NOMO-1 treated with DMSO at 0.1 percent for 48 hours (cell line): Measurements from ENCODE around the gene NRXN3.

Experiments
- DNase-seq: peaks from one replicate; lab custom pipeline; 2025; ENCODE audit not compliant: unreplicated experiment; lab: John Stamatoyannopoulos, UW

NRXN3 gene

GRCh38 chr14:78873581-78873980 lies 703.4 kb downstream of the NRXN3 start:
- DNase-seq = no peak

DNA sequence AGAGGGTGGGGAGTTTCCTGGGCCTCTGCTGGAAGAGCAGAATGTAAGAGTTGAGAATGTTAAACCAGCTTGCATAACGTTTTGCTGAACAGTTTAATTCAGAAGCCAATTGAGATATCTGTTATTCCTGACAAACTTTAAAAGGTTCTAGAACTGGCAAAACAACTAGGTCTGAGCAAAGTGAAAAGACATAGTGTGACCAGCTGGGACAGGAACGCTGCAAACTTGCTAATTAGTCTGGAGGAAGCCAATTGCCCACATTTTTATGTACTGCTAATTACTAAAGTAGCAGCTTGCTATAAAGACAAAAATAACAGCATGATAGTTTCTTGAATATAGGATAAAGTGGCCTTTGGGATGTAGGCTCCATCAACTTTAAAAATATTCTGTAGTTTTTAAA lies 704.9 kb downstream of the NRXN3 start:
- no peak for DNase-seq

DNA sequence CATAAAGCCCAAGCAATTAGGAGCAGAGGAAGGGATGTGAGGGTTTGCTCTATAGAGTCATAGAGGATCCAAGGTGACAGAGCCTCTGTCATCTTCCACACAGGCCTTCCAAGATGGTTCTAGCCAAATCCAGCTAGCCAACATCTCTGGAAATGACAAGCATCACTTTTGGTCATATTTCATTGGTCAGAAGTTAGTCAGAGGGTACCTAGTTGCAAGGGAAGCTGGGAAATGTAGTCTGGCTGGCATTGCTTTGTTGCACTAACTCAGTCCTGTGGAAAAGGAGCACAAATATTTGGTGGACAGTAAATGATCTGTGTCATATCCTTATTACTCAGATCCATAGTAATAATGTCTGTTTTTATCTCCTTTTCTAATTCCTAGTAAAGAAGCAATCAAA lies 715.7 kb downstream of the NRXN3 start:
- DNase-seq = no peak

DNA sequence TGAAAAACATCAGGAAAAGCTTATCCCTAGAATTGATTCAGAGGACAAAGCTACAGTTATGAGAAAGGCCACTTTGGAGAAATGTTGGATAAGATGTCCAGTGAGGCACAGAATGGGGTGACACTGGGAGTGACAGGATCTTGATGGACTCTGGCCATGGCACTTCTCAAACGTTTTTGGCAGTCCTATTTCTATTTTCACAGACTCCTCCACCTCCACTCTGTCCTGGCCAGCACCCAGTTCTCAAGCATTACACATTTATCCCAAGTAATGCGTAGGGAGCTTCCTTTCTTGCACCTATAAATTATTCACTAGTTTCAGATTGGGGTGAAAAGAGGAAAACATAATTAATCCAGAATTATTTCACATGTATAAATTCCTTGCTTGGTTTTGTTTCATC lies 727.3 kb downstream of the NRXN3 start:
- DNase-seq = no peak

- DNase-seq = no peak
Measured at GRCh38 chr14:78902010-78902623, 731.9 kb downstream of the NRXN3 start.

DNA sequence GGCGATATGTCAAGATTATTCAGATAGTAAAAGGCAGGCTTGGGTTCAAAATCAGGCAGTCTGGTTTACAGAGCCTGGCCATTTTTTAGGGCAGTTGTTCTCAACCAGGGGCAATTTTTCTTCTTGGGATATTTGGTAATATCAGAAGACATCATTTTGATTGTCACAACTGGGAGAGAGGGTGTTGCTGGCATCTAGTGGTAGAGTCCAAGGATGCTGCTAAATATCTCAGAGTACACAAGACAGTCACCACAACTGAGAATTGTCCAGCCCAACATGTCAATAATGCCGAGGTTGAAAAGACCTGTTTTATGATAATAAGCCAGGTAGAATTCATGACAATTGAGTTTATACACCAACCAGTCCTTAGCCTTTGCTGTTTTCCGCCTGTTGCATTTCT lies 733.9 kb downstream of the NRXN3 start:
- no peak for DNase-seq

DNA sequence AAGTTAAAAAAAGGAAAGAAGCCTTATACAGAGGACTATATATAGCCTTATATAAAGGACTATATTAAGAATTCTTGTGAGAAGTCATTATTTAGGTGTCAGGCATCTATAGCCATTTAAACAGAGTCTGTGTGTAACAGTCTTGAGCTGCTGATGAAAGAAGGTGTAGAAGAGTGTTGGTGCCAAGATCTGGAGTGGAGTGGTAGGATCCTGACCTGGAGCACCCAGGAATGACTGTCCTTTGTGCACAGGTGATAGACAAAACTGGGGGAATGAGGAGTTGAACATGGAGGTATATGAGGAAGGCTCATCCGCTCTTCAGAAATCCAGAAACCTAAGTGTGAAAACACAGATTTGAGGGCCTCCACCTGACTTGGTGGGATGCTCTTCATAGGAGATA lies 747.3 kb downstream of the NRXN3 start:
- no peak for DNase-seq

DNA sequence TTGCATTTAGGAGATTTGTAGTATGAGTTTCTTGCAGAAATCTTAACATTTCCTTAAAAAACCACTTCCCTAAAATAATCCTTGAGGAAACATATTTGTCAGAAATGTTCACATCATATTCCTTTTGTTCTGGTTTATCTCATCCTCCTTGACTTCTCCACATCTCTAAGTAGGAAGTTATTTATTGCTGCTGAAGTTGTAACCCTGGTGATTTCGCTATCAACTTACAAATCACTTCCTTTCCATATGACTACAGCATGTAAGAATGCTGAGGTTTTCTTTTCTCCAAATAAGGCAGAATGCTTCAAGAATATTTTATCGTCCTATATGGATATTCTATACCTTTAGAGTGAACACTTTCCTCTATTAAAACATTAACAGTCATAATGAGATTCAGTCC lies 751.7 kb downstream of the NRXN3 start:
- DNase-seq = no peak

- DNase-seq = no peak
Measured at GRCh38 chr14:78927261-78927660, 757.1 kb downstream of the NRXN3 start.

- no peak for DNase-seq
Measured at GRCh38 chr14:78933166-78933565, 763.0 kb downstream of the NRXN3 start.

DNA sequence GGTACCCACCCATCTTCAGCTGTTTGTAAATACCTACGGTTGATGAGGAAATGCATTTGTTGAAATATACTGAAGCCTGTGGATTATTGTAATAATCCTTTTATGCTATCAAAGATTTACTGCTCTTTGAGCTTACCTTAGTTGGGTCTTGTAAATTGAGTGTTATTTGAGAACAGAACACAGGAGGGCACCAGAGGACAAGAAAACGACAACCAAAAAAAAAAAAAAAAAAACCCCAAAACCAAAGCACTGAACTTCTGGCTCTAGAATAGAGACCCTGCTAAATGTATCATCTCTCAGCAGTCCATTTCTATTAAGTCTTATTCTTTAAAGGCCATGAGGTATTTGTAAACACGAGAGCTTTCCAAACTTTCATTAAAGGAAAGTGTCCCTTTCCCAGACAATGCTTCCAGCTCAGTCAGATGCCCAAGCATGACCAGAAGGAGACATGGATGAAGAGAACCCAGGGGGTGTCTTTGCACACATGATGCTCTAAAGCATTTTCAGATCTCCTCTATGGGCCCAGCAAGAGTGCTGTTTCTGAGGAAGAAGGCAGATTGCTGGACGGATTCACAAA lies 763.9 kb downstream of the NRXN3 start:
- DNase-seq = peak; percentile 11

DNA sequence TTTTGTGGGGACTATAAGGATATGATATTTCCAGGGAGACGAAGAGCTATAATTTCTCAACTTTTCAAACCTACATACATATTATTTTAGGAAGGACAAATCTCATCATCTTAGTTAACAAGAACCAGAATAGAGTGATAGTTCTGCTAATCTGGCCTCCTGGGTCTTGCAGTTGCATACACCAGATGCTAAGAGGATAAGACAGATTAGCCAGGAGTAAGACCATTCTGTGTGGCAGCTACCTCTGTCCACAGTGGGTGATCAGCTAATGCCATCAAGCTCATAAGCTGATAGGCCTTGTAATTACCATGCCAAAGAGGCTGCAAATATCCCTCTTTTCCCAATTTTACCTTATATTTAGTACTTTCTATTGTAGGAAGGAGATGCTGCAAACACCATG lies 776.8 kb downstream of the NRXN3 start:
- no peak for DNase-seq

- no peak for DNase-seq
Measured at GRCh38 chr14:78947681-78948080, 777.5 kb downstream of the NRXN3 start.

DNA sequence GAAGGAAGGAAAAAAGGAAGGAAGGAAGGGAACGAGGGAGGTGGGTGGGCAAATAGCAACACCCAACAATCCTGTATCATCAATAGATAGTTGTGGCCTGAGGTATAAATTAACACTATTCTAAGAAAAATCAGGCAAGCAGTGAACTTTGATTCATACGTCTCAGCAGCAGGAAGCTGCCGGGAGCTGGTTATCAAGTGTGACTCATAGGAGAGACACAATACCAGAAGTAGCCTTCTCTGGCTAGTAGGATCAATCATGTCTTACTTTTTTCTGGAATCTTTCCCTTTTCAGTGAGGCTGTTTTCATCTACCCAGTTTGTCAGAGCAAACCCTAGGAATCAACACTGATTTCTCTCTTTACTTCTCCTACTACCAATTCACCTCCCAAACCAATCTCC lies 780.5 kb downstream of the NRXN3 start:
- no peak for DNase-seq

DNA sequence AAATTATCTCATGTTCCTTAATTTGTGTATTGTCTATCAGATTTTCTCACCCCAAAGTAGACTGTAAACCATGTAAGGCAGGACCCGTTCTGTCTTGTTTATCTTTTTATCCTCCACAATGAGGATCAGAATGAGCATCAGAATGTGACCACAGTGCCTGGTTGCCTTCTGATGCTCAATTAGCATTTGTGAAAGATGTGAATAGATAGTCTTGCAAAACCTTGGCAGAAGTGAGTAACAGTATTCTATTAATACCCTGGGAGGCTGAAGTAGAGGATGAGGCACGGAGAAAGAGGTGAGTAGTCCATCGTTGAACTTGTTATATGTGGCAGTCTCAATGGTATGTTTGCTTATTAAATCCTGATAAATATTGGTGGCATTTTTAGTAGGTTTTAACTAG lies 781.4 kb downstream of the NRXN3 start:
- DNase-seq = no peak

DNA sequence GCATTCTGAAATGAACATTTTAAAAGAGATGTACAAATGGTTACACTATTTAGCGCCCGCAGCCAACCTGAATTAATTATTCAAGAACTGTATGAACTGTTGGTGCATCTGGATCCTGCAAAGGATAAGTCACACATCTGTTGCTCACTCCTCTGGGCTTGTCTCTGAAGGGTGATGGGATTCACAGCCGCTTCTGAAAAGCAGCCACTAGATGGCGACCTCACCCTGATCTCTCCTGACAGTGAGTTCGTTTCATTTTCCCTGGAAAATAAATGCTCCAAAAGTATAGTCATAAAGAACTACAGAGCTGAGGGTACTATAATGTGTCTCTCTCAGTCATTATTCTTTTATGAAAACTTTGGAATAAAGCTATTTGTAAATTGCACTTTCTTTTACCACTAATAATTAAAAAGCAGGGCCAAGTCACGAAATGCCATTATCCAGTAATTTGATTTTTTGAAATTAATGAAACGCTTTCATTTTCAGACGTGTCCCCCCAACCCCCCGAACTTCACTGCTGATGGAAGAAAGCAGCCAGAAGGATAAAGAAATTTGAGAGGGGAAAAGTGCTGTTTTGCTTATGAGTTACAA lies 789.6 kb downstream of the NRXN3 start:
- DNase-seq = peak; percentile 37

GRCh38 chr14:78967111-78967809 lies 797.1 kb downstream of the NRXN3 start:
- DNase-seq = no peak

DNA sequence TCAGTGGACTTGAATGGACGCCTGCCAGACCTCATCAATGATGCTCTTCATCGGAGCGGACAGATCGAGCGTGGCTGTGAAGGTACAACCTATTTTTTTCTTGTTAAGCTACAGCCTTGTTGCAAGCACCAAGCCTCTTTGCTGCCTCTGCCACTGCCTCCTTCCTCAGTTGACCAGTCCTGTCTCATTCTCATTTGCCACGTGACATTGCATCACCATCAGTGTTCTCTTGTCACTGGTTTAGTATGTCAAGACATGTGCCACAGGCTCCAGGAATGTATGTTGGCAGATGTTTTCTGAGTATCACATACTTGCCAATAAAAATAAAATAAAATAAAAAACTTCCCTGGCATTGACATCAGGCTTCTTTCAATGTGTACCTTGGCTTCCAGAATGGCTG lies 798.1 kb downstream of the NRXN3 start:
- no peak for DNase-seq

DNA sequence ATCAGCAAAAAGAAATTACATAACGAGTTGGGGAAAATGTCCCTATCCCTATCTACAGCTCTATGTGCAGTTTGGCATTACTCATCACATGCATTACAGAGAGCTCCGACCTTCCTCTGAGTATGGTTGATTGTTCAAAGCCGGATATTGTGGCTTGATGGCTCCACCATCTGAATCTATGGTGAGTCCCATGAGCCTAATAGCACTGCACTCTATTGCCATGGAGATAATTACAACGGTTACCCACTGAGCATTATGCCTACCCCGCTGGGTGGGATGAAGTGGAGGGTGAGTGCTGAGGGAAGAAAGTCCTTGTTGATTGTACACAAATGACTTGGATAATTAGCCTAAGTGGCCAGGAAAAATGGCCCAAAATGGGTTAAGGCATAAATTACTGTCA lies 800.5 kb downstream of the NRXN3 start:
- no peak for DNase-seq

DNA sequence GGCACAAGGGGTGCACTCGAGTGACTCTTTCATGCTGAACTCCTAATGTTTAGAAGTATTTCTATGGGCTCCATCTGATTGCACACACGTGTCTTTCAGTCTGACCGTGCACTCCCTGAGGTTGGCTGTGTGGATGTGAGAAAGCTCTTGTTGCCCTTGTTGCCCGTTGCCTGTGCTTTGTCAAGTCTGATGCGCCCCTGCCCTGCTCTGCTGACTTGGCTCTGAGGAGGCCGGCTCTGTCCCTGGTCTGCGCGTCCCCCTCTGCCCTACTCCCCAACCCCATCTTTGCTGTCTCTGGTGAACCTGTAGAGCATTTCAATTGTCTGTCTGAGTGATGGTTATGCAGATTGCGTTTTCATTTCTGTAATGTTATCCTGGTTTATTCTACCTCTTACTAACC lies 802.3 kb downstream of the NRXN3 start:
- DNase-seq = no peak

GRCh38 chr14:78974691-78975090 lies 804.5 kb downstream of the NRXN3 start:
- no peak for DNase-seq

DNA sequence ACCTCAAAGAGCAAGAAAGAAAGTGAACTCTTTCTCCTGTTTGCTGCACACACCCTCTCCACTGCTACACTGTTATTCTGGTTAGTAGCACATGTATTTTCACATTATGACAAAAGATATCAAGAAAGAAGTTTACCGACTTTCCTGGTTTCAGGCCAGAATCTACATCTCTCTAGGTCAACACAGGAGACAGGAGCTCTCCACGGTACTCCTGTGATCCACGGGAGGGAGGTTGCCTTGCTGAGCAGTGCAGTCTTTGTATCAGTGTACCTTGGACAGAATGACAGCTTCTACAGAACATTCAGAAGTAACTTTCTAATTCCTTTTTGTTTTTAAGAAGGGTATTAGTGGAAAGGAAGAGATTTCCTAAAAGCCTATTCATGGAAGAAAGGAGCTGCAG lies 805.6 kb downstream of the NRXN3 start:
- no peak for DNase-seq
